NCI-H2081 treated with DMSO at 0.1 percent for 48 hours (cell line): ENCODE results near the gene TMPRSS11D.

Experiments
- DNase-seq: peaks from one replicate; lab custom pipeline; 2025; lab: John Stamatoyannopoulos, UW

Gene TMPRSS11D

GRCh38 chr4:67886281-67886680 lies 2.5 kb upstream of the TMPRSS11D start:
- no peak for DNase-seq

- no peak for DNase-seq
Observed at GRCh38 chr4:67885762-67886161, 2.0 kb upstream of the TMPRSS11D start.

- DNase-seq = no peak
Observed at GRCh38 chr4:67884701-67885100, 899 bp upstream of the TMPRSS11D start.

- DNase-seq = no peak
Observed at GRCh38 chr4:67883458-67883857, 344 bp downstream of the TMPRSS11D start.

- no peak for DNase-seq
Observed at GRCh38 chr4:67880866-67881610, 2.8 kb downstream of the TMPRSS11D start.

- DNase-seq = no peak
Observed at GRCh38 chr4:67879486-67879885, 4.3 kb downstream of the TMPRSS11D start.

- no peak for DNase-seq
Observed at GRCh38 chr4:67877086-67877485, 6.7 kb downstream of the TMPRSS11D start.

- DNase-seq = no peak
Observed at GRCh38 chr4:67874986-67875385, 8.8 kb downstream of the TMPRSS11D start.

- no peak for DNase-seq
Observed at GRCh38 chr4:67873116-67873515, 10.7 kb downstream of the TMPRSS11D start.

GRCh38 chr4:67871867-67872266 lies 11.9 kb downstream of the TMPRSS11D start:
- peak; percentile 25 for DNase-seq

GRCh38 chr4:67869580-67870190 lies 14.1 kb downstream of the TMPRSS11D start:
- no peak for DNase-seq

- no peak for DNase-seq
Observed at GRCh38 chr4:67861513-67861912, 22.3 kb downstream of the TMPRSS11D start.

- DNase-seq = no peak
Observed at GRCh38 chr4:67853336-67853735, 30.5 kb downstream of the TMPRSS11D start.

GRCh38 chr4:67820903-67821302 lies 62.9 kb downstream of the TMPRSS11D start:
- no peak for DNase-seq

GRCh38 chr4:67810011-67810410 lies 73.8 kb downstream of the TMPRSS11D start:
- no peak for DNase-seq

- no peak for DNase-seq
Observed at GRCh38 chr4:67809502-67809901, 74.3 kb downstream of the TMPRSS11D start.

GRCh38 chr4:67796810-67797209 lies 87.0 kb downstream of the TMPRSS11D start:
- no peak for DNase-seq

- DNase-seq = no peak
Observed at GRCh38 chr4:67790721-67791120, 93.1 kb downstream of the TMPRSS11D start.

- no peak for DNase-seq
Observed at GRCh38 chr4:67787311-67787710, 96.5 kb downstream of the TMPRSS11D start.

GRCh38 chr4:67785528-67785927 lies 98.3 kb downstream of the TMPRSS11D start:
- DNase-seq = no peak

- DNase-seq = no peak
Observed at GRCh38 chr4:67779631-67780030, 104.2 kb downstream of the TMPRSS11D start.

GRCh38 chr4:67776746-67777145 lies 107.1 kb downstream of the TMPRSS11D start:
- DNase-seq = no peak
